Measurements from ENCODE around the gene GUCD1. TPM values are rescaled to one million over a fixed set of nuclear protein-coding genes. Genes with fewer than 3 reads are reported as not detected.
"Not testable (repeated sequence)": the region's sequence is repeated elsewhere in the genome, so short reads cannot be mapped to it uniquely, and the experiment has no call there.

GUCD1 gene
- total and polyA plus RNA-seq, 5 experiments from 2014 or later = 27.8 to 69.2 (median 42.6) TPM

- DNase-seq = no peak
- Mint-ChIP-seq H3K4me3 (no peak overlapping the region), H3K27me3 (peaks cover 0 to 15% (median 2%) of the 10 kb centered on the region in 5 donors), H3K27ac (no peak overlapping the region), H3K4me1 (peaks cover 0 to 9% (median 7%) of the 10 kb centered on the region in 4 donors), H3K36me3 (no peaks in the 10 kb centered on the region), H3K9me3 (no peaks in the 10 kb centered on the region)
- POLR2A ChIA-PET = no interaction called here
- ATAC-seq = no peak
Observed at GRCh38 chr22:24594569-24595120, 39.7 kb upstream of the GUCD1 start.

DNA sequence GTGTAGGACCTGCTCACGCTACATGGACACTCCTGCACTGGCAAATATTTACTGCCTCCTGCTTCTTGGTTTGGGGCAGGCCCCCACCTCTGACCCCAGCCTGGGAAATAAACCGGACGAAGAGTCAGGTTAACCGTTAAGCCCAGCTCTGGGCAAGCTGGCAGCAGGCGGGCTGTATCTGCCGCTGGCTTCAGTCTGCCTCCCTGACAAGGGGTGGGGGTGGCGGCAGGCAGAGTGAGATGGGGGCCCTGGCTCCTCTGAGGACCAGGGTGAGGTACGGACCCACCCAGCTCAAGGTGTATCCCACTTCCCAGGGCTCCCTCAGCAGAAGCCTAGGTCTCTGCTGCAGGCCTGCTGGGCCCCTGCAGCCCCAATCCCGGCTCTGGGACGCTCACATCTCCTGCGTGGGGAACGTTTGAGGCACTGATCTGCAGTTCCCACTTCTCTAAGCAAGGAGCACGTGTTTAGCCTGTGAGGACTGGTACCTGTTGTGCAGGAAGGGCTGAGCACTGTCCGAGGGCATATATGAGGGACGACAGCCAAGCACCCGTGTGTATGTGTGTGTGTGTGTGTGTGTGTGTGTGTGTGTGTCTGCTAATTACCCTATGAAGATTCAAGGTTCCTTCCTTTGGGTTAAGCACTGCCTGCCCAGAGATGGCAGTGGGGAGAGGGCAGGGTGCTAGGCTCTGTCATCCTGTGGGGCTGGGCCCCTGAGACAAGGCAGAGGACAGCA is 39.1 kb upstream of the GUCD1 start:
- DNase-seq (no peak), ATAC-seq (no peak)
- peaks cover 0 to 6% (median 5%) of the 10 kb centered on the region in 4 donors for H3K4me1 Mint-ChIP-seq
- H3K9me3 Mint-ChIP-seq = no peaks in the 10 kb centered on the region
- no peak overlapping the region for H3K27ac Mint-ChIP-seq
- peaks cover 0 to 15% (median 2%) of the 10 kb centered on the region in 5 donors for H3K27me3 Mint-ChIP-seq
- H3K36me3 Mint-ChIP-seq = no peaks in the 10 kb centered on the region
- peak overlapping the region in 4 of 10 donors; percentile 9 to 63 (median 34) for H3K4me3 Mint-ChIP-seq
- POLR2A ChIA-PET = interaction anchor here (0.8 kb wide), 1 partner anchor 10 kb away, joined by 3 read pairs; no protein-coding TSS in a partner anchor

GRCh38 chr22:24593559-24593835 is 38.6 kb upstream of the GUCD1 start:
- Mint-ChIP-seq H3K4me3 (peak overlapping the region in 8 of 10 donors; percentile 25 to 73 (median 58)), H3K27me3 (peaks cover 0 to 15% (median 2%) of the 10 kb centered on the region in 5 donors)
- POLR2A ChIA-PET = interaction anchor here (0.8 kb wide), 1 partner anchor 10 kb away, joined by 3 read pairs; no protein-coding TSS in a partner anchor
- not testable (repeated sequence) for ATAC-seq, DNase-seq, H3K4me1 Mint-ChIP-seq, H3K9me3 Mint-ChIP-seq, H3K36me3 Mint-ChIP-seq, H3K27ac Mint-ChIP-seq

- POLR2A ChIA-PET = interaction anchor here (0.8 kb wide), 1 partner anchor 9 kb away, joined by 3 read pairs; no protein-coding TSS in a partner anchor
Observed at GRCh38 chr22:24592851-24593558, 38.1 kb upstream of the GUCD1 start, which contains the start of gene LRRC75B. TSS of gene LRRC75B (minus strand) at chr22:24593073. CDS start at chr22:24593039, 34 bp downstream.

DNA sequence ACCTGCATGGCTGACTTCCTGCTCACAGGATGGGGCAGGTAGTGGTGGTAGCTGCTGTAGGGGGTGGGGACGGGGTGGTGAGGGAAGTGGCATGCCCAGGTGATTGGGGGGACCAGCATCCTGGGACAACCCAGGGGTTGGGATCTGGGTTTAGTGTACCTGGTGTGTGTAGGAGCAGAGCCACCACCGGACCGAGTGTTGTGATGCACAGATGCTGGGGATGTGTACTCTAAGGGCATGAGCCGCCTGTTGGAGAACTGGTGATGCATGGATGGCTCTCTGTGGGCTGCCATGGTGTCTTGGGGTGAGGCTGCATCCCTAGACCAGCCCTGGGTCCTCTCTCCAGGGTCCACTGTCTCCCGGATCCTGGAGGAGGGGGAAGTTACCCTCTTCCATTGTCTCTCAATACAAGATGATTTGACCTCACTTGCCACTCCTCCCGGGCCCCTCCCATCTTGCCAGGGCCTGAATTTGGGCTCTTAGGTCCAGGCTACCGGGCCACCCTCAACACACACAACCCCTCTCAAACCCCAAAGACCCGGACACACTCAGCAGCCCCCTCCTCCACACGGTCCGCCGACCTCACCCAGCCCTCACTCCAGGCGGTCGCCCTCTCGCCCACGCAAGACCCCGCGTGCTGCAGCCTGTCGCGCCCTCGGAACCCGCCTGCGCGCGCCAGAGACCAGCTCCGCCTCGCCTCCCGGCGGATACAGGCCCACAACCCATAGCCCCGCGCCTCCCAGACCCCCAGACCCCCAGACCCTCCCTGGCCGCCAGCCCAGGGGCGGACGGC is 37.3 kb upstream of the GUCD1 start:
- ATAC-seq = no peak
- peak overlapping the region; percentile 66 to 87 (median 80) for H3K4me3 Mint-ChIP-seq
- peaks cover 0 to 15% (median 2%) of the 10 kb centered on the region in 5 donors for H3K27me3 Mint-ChIP-seq
- peaks cover 0 to 6% (median 4%) of the 10 kb centered on the region in 4 donors for H3K4me1 Mint-ChIP-seq
- DNase-seq = no peak
- POLR2A ChIA-PET = no interaction called here
- H3K36me3 Mint-ChIP-seq = no peaks in the 10 kb centered on the region
- no peak overlapping the region for H3K27ac Mint-ChIP-seq
- H3K9me3 Mint-ChIP-seq = no peaks in the 10 kb centered on the region

More at GRCh38 chr22:24592851-24593558, 38.1 kb upstream of the GUCD1 start, which contains the start of gene LRRC75B:
- peak; percentile 18 to 41 for ATAC-seq
- H3K9me3 Mint-ChIP-seq = no peaks in the 10 kb centered on the region
- H3K27ac Mint-ChIP-seq = no peak within 1 kb of the TSS
- H3K4me3 Mint-ChIP-seq = peak within 1 kb of the TSS; percentile 66 to 87 (median 80)
- DNase-seq = no peak
- peaks cover 0 to 6% (median 5%) of the 10 kb centered on the region in 4 donors for H3K4me1 Mint-ChIP-seq
- no peaks in the 10 kb centered on the region for H3K36me3 Mint-ChIP-seq
- peaks cover 0 to 15% (median 2%) of the 10 kb centered on the region in 5 donors for H3K27me3 Mint-ChIP-seq

GRCh38 chr22:24591286-24591830 is 36.4 kb upstream of the GUCD1 start:
- H3K4me3 Mint-ChIP-seq = no peak overlapping the region
- H3K27ac Mint-ChIP-seq = no peak overlapping the region

DNA sequence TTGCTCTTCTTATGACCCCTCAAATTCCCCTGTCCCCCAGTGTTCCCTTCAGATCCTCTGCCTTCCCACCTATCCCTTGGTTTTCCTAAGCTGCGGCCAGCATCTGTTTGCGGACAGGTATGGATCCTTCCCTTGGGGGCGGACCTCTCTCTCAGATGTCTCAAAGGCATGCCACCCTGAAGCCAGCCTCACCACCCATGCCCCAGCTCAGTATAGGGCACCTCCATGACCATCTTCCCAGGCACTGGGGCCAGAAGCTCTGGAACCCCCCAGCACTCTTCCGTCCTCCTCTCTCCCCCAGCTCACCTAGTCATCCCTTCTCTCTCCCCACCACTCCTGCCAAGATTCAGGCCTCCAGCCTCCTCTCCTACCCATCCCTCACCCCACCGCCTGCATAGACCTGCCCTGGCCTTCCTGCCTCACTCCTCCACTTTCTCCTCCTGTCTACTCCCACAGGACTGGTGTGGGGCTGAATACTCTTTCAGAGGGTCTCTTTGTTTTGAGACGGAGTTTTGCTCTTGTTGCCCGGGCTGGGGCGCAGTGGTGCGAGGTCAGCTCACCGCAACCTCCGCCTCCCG is 35.7 kb upstream of the GUCD1 start:
- Mint-ChIP-seq H3K27me3 (peaks cover 0 to 15% (median 2%) of the 10 kb centered on the region in 5 donors), H3K27ac (no peak overlapping the region), H3K36me3 (no peaks in the 10 kb centered on the region), H3K9me3 (no peaks in the 10 kb centered on the region), H3K4me3 (peak overlapping the region in 2 of 10 donors; percentile 14 to 37), H3K4me1 (peaks cover 0 to 6% (median 4%) of the 10 kb centered on the region in 4 donors)
- POLR2A ChIA-PET = no interaction called here
- ATAC-seq (no peak), DNase-seq (no peak)

More at GRCh38 chr22:24591286-24591830, 36.4 kb upstream of the GUCD1 start:
- H3K9me3 Mint-ChIP-seq = no peaks in the 10 kb centered on the region
- DNase-seq (no peak), ATAC-seq (no peak)
- no peaks in the 10 kb centered on the region for H3K36me3 Mint-ChIP-seq
- peaks cover 0 to 6% (median 4%) of the 10 kb centered on the region in 4 donors for H3K4me1 Mint-ChIP-seq
- POLR2A ChIA-PET = no interaction called here
- H3K27me3 Mint-ChIP-seq = peaks cover 0 to 15% (median 2%) of the 10 kb centered on the region in 5 donors

- POLR2A ChIA-PET = no interaction called here
- Mint-ChIP-seq H3K4me3 (no peak overlapping the region), H3K36me3 (no peaks in the 10 kb centered on the region), H3K27me3 (peaks cover 0 to 15% (median 2%) of the 10 kb centered on the region in 5 donors), H3K9me3 (no peaks in the 10 kb centered on the region), H3K4me1 (peaks cover 0 to 6% (median 4%) of the 10 kb centered on the region in 4 donors), H3K27ac (no peak overlapping the region)
- no peak for ATAC-seq
- no peak for DNase-seq
Observed at GRCh38 chr22:24589518-24590030, 34.6 kb upstream of the GUCD1 start.

GRCh38 chr22:24588757-24589481 is 34.0 kb upstream of the GUCD1 start:
- peaks cover 0 to 6% (median 4%) of the 10 kb centered on the region in 4 donors for H3K4me1 Mint-ChIP-seq
- H3K36me3 Mint-ChIP-seq = no peaks in the 10 kb centered on the region
- H3K27ac Mint-ChIP-seq = no peak overlapping the region
- no peaks in the 10 kb centered on the region for H3K9me3 Mint-ChIP-seq
- ATAC-seq (no peak), DNase-seq (no peak)
- H3K27me3 Mint-ChIP-seq = peaks cover 0 to 13% (median 2%) of the 10 kb centered on the region in 5 donors
- no peak overlapping the region for H3K4me3 Mint-ChIP-seq
- POLR2A ChIA-PET = no interaction called here

GRCh38 chr22:24588381-24588756 is 33.4 kb upstream of the GUCD1 start:
- POLR2A ChIA-PET = no interaction called here
- peaks cover 0 to 13% (median 2%) of the 10 kb centered on the region in 5 donors for H3K27me3 Mint-ChIP-seq

DNA sequence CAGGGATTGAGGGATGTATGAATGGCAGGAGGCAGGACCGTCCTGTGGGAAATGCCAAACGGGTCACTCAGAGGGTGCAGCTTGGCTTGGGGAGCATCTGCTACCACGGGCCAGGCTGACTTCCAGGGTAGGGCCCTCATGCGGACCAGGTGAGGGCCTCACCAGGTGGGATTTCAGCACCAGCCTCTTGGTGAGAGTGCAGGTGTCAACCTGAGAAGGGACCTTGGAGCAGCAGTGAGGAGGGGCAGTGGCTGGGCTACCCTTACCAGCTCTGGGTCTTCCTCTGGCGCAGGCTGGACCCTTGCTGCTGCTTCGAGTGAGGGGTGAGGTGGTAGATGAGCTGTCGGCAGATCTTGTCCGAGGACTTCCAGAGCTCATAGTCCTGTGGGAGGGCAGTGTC is 33.0 kb upstream of the GUCD1 start:
- ATAC-seq (no peak), DNase-seq (no peak)
- no peak overlapping the region for H3K27ac Mint-ChIP-seq
- peaks cover 0 to 6% (median 4%) of the 10 kb centered on the region in 4 donors for H3K4me1 Mint-ChIP-seq
- no peak overlapping the region for H3K4me3 Mint-ChIP-seq
- no peaks in the 10 kb centered on the region for H3K9me3 Mint-ChIP-seq
- POLR2A ChIA-PET = no interaction called here
- H3K27me3 Mint-ChIP-seq = peaks cover 0 to 10% (median 2%) of the 10 kb centered on the region in 5 donors
- H3K36me3 Mint-ChIP-seq = no peaks in the 10 kb centered on the region

More at GRCh38 chr22:24588381-24588756, 33.4 kb upstream of the GUCD1 start:
- Mint-ChIP-seq H3K4me3 (no peak overlapping the region), H3K27ac (no peak overlapping the region), H3K9me3 (no peaks in the 10 kb centered on the region), H3K36me3 (no peaks in the 10 kb centered on the region), H3K4me1 (peaks cover 0 to 6% (median 4%) of the 10 kb centered on the region in 4 donors)
- DNase-seq (no peak), ATAC-seq (no peak)
